HCT116 (cell line): ENCODE measurements around the gene FNIP2.

Experiments
- EGR1 ChIP-seq: IDR thresholded peaks from 2 replicates; pipeline ENCODE4 v1.6.1; 2012; ENCODE audit warnings: low read depth
- EZH2 ChIP-seq: fragments of 200-600 bp; sonication (generic); IDR thresholded peaks from 2 replicates; pipeline ENCODE4 v1.6.1; 2017; ENCODE audit warnings: antibody characterized with exemption, mixed run types
- FOSL1 ChIP-seq: IDR thresholded peaks from 2 replicates; pipeline ENCODE4 v1.6.1; 2012; ENCODE audit warnings: low read depth
- JUND ChIP-seq: IDR thresholded peaks from 2 replicates; pipeline ENCODE4 v1.6.1; 2012
- POLR2A ChIP-seq: IDR thresholded peaks from 2 replicates; pipeline ENCODE4 v1.7.0; 2011; ENCODE audit warnings: borderline replicate concordance; ENCODE audit not compliant: insufficient read depth, insufficient read length; ENCODE audit errors: extremely low read depth
- POLR2AphosphoS5 ChIP-seq: IDR thresholded peaks from 2 replicates; pipeline ENCODE4 v1.6.1; 2011; ENCODE audit warnings: mild to moderate bottlenecking, low read depth, low read length, moderate library complexity
- RAD21 ChIP-seq: IDR thresholded peaks from 2 replicates; pipeline ENCODE4 v1.6.1; 2012; ENCODE audit warnings: low read depth, mild to moderate bottlenecking
- SIN3A ChIP-seq: IDR thresholded peaks from 2 replicates; pipeline ENCODE4 v1.6.1; 2012; ENCODE audit warnings: low read depth
- TCF7L2 ChIP-seq: IDR thresholded peaks from 2 replicates; pipeline ENCODE4 v1.7.0; 2011; ENCODE audit warnings: borderline replicate concordance, inconsistent platforms; ENCODE audit not compliant: insufficient read depth, insufficient read length; ENCODE audit errors: extremely low read depth
- YY1 ChIP-seq: IDR thresholded peaks from 2 replicates; pipeline ENCODE4 v1.6.1; 2011; ENCODE audit warnings: low read length, low read depth, moderate library complexity, mild to moderate bottlenecking; ENCODE audit not compliant: insufficient replicate concordance; ENCODE audit errors: extremely low read depth
- ZFX ChIP-seq: fragments of 450-650 bp; IDR thresholded peaks from 2 replicates; pipeline ENCODE4 v1.6.1; 2017
- TF ChIP-seq, protein P1 (sequence below), 3 experiments: fragments of 200-600 bp in 1 of 3; sonication (generic) in 1 of 3; IDR thresholded peaks in 2 of 3; conservative IDR thresholded peaks in 1 of 3; 2 replicates each; pipeline ENCODE4 v1.5.1; 2012 to 2017; ENCODE audit warnings: low read depth in 2 of 3, low read length in 2 of 3, antibody characterized with exemption in 1 of 3, borderline replicate concordance in 1 of 3, control low read depth in 1 of 3, mild to moderate bottlenecking in 1 of 3, mixed read lengths in 1 of 3, mixed run types in 1 of 3, moderate library complexity in 1 of 3; ENCODE audit not compliant: insufficient read depth in 1 of 3

DNA sequence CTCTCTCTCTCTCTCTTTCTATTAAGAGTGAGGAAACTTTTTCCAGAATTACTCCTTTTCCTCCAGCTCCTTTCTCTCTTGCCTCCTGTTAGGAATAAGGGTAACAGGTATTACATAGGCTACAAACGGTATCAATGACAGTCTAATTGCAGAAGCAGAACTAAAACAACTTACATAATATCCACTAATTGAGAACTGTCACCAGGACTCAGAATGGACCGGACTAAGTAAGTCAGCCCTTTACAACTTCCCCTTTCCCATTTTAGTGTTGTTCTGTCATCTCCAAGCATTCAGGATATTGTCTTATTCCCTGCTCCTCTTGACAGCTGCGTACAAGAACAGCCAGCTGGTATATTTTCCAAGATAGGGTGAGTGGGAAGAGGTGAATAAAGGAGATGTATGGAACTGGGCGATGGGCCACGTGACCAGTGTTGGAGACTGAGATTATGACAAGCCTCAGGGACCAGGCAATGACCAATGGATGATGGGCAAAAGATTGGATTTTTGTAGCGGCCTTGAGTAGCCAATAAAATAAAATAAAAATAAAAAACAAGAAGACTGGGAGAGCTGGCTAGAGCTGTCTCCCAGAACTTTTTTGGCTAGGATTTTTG lies 2.3 kb upstream of the FNIP2 start:
- no peak for TF ChIP-seq EZH2
- no peak for TF ChIP-seq SIN3A
- no peak for TF ChIP-seq POLR2AphosphoS5
- TF ChIP-seq POLR2A, result no peak
- TF ChIP-seq, protein P1, sequence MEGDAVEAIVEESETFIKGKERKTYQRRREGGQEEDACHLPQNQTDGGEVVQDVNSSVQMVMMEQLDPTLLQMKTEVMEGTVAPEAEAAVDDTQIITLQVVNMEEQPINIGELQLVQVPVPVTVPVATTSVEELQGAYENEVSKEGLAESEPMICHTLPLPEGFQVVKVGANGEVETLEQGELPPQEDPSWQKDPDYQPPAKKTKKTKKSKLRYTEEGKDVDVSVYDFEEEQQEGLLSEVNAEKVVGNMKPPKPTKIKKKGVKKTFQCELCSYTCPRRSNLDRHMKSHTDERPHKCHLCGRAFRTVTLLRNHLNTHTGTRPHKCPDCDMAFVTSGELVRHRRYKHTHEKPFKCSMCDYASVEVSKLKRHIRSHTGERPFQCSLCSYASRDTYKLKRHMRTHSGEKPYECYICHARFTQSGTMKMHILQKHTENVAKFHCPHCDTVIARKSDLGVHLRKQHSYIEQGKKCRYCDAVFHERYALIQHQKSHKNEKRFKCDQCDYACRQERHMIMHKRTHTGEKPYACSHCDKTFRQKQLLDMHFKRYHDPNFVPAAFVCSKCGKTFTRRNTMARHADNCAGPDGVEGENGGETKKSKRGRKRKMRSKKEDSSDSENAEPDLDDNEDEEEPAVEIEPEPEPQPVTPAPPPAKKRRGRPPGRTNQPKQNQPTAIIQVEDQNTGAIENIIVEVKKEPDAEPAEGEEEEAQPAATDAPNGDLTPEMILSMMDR (IDR thresholded peaks at IDR 0.05 in 2 of 3, conservative IDR thresholded peaks at IDR 0.05 in 1 of 3; ENCODE audit: borderline replicate concordance in 1 of 3, insufficient read depth in 1 of 3, low read depth in 2 of 3, low read length in 2 of 3), result no peak
- TF ChIP-seq FOSL1, result no peak
- TF ChIP-seq EGR1, result no peak
- no peak for TF ChIP-seq RAD21
- TF ChIP-seq ZFX, result no peak
- no peak for TF ChIP-seq TCF7L2
- TF ChIP-seq JUND, result no peak
- no peak for TF ChIP-seq YY1
